Thoracic aorta (tissue), 2 donors: Measurements from ENCODE around the gene TULP1. TPM values are rescaled to one million over a fixed set of nuclear protein-coding genes. Genes with fewer than 3 reads are reported as not detected.
A peak's percentile ranks its signal among the peaks of the same experiment; 100 is the strongest.

Experiments
- ATAC-seq: fragments of 150-250 bp; one replicate; pipeline ENCODE4 v1.8.0; 2017; ENCODE audit warnings: low read depth; ENCODE audit not compliant: insufficient number of reproducible peaks, low FRiP score
- DNase-seq: peaks from one replicate; pipeline ENCODE4 v3.0.0-alpha.2; 2020; ENCODE audit warnings: low spot score
- H3K27ac ChIP-seq, 2 donors: fragments of 200-600 bp; sonication (generic); 1 replicate in 1 of 2; 2 replicates in 1 of 2; pipeline ENCODE4 v1.5.1; 2016; ENCODE audit warnings: mild to moderate bottlenecking in 2 of 2, moderate library complexity in 2 of 2
- H3K27me3 ChIP-seq: fragments of 200-600 bp; sonication (generic); replicated peaks from 2 replicates; pipeline ENCODE4 v1.6.0; 2016; ENCODE audit warnings: mild to moderate bottlenecking; ENCODE audit not compliant: insufficient read depth
- H3K36me3 ChIP-seq: fragments of 200-600 bp; sonication (generic); one replicate; pipeline ENCODE4 v1.5.1; 2016
- H3K4me1 ChIP-seq, 2 donors: fragments of 200-600 bp; sonication (generic); 1 replicate in 1 of 2; 2 replicates in 1 of 2; pipeline versions ENCODE4 v1.5.1 to v1.6.0; 2016; ENCODE audit warnings: low read depth in 2 of 2, mild to moderate bottlenecking in 1 of 2; ENCODE audit not compliant: control insufficient read depth in 1 of 2
- H3K4me3 ChIP-seq: fragments of 200-600 bp; sonication (generic); 2 replicates; pipeline ENCODE4 v1.5.1; 2016; ENCODE audit warnings: mild to moderate bottlenecking
- H3K9me3 ChIP-seq: fragments of 200-600 bp; sonication (generic); 2 replicates; pipeline ENCODE4 v1.5.1; 2016
- CTCF ChIP-seq: fragments of 200-600 bp; sonication (generic); IDR thresholded peaks from one replicate; pipeline ENCODE4 v1.5.1; 2019; ENCODE audit warnings: antibody characterized with exemption
- total RNA-seq, 2 donors: library from RNA; depleted of rRNA; stranded (reverse); fragments of >200 nt; gene quantifications; one replicate each; pipeline versions ENCODE4 v1.1.0 to v1.2.3, GENCODE V29; 2016

The TULP1 gene
- total RNA-seq, 2 donors from 2014 or later, result not detected

GRCh38 chr6:35489066-35489465 lies 23.6 kb downstream of the TULP1 start:
- H3K36me3 ChIP-seq, result peaks cover 9% of the 10 kb centered on the region
- H3K4me3 ChIP-seq, result no peak overlapping the region
- H3K27ac ChIP-seq, result peak overlapping the region; percentile 96 to 99
- no peak for ATAC-seq
- TF ChIP-seq CTCF, result no peak
- no peak for DNase-seq
- H3K4me1 ChIP-seq, result peaks cover 79 to 96% of the 10 kb centered on the region in 2 donors
- H3K27me3 ChIP-seq, result no peaks in the 10 kb centered on the region
- no peaks in the 10 kb centered on the region for H3K9me3 ChIP-seq

GRCh38 chr6:35488517-35488862 lies 24.2 kb downstream of the TULP1 start:
- DNase-seq, result no peak
- Histone ChIP-seq H3K27ac (peak overlapping the region; percentile 96 to 99), H3K4me3 (peak overlapping the region; percentile 36), H3K9me3 (no peaks in the 10 kb centered on the region), H3K27me3 (no peaks in the 10 kb centered on the region), H3K36me3 (peaks cover 11% of the 10 kb centered on the region), H3K4me1 (peaks cover 73 to 90% of the 10 kb centered on the region in 2 donors)
- no peak for TF ChIP-seq CTCF
- ATAC-seq, result no peak

- ATAC-seq (peak; percentile 2), DNase-seq (no peak)
- TF ChIP-seq CTCF, result no peak
- Histone ChIP-seq H3K36me3 (peaks cover 14% of the 10 kb centered on the region), H3K27ac (peak overlapping the region; percentile 96 to 99), H3K4me1 (peaks cover 68 to 84% of the 10 kb centered on the region in 2 donors), H3K4me3 (peak overlapping the region; percentile 36), H3K9me3 (no peaks in the 10 kb centered on the region), H3K27me3 (no peaks in the 10 kb centered on the region)
Measured at GRCh38 chr6:35487658-35488516, 24.8 kb downstream of the TULP1 start.

GRCh38 chr6:35486005-35486925 lies 26.4 kb downstream of the TULP1 start:
- no peak for TF ChIP-seq CTCF

GRCh38 chr6:35485402-35485877 lies 27.3 kb downstream of the TULP1 start:
- H3K4me3 ChIP-seq, result peak overlapping the region; percentile 33
- peaks cover 19% of the 10 kb centered on the region for H3K36me3 ChIP-seq
- no peaks in the 10 kb centered on the region for H3K27me3 ChIP-seq
- ATAC-seq, result no peak
- H3K27ac ChIP-seq, result peak overlapping the region; percentile 96 to 99
- TF ChIP-seq CTCF, result no peak
- H3K9me3 ChIP-seq, result no peaks in the 10 kb centered on the region
- H3K4me1 ChIP-seq, result peaks cover 46 to 59% of the 10 kb centered on the region in 2 donors
- DNase-seq, result no peak

More at GRCh38 chr6:35486005-35486925, 26.4 kb downstream of the TULP1 start:
- Histone ChIP-seq H3K4me1 (peaks cover 54 to 68% of the 10 kb centered on the region in 2 donors), H3K4me3 (peak overlapping the region; percentile 33), H3K27me3 (no peaks in the 10 kb centered on the region), H3K9me3 (no peaks in the 10 kb centered on the region), H3K36me3 (peaks cover 19% of the 10 kb centered on the region), H3K27ac (peak overlapping the region; percentile 96 to 99)
- ATAC-seq (no peak), DNase-seq (no peak)
